HG02973 (cell line): ENCODE measurements around the gene M6PR.

ENCODE experiments used
- ATAC-seq: cut with Tn5 transposase; IDR thresholded peaks from one replicate; pipeline ENCODE4 v1.9.1; 2021; ENCODE audit warnings: moderate library complexity; ENCODE audit not compliant: unreplicated experiment

Gene M6PR

GRCh38 chr12:8949342-8950220 is at the start of gene M6PR:
M6PR (minus strand) TSS chr12:8949645; CDS start chr12:8946404, 3,241 bp downstream.
- peak; percentile 78 for ATAC-seq

GRCh38 chr12:8996682-8997405 is 47.4 kb upstream of the M6PR start:
- peak; percentile 97 for ATAC-seq

- ATAC-seq = no peak
These were observed 45.8 kb upstream of the M6PR start for GRCh38 chr12:8995021-8995775.

GRCh38 chr12:8993827-8994226 is 44.4 kb upstream of the M6PR start:
- ATAC-seq = no peak

- ATAC-seq = no peak
These were observed 42.2 kb upstream of the M6PR start for GRCh38 chr12:8991371-8992345.

GRCh38 chr12:8989413-8989812 is 40.0 kb upstream of the M6PR start, which contains the start of gene KLRG1:
KLRG1 (plus strand) TSS chr12:8989546; CDS start chr12:8989636, 90 bp downstream.
- no peak for ATAC-seq

GRCh38 chr12:8987685-8988084 is 38.2 kb upstream of the M6PR start:
- no peak for ATAC-seq

- ATAC-seq = no peak
These were observed 37.7 kb upstream of the M6PR start for GRCh38 chr12:8987163-8987562.

- ATAC-seq = no peak
These were observed 35.8 kb upstream of the M6PR start for GRCh38 chr12:8985213-8985754.

GRCh38 chr12:8980137-8980536 is 30.7 kb upstream of the M6PR start:
- ATAC-seq = no peak

- ATAC-seq = no peak
These were observed 21.0 kb upstream of the M6PR start for GRCh38 chr12:8970432-8970831.

- no peak for ATAC-seq
These were observed 20.5 kb upstream of the M6PR start for GRCh38 chr12:8969861-8970411.

GRCh38 chr12:8968761-8969160 is 19.3 kb upstream of the M6PR start:
- no peak for ATAC-seq

GRCh38 chr12:8960176-8960575 is 10.7 kb upstream of the M6PR start:
- ATAC-seq = no peak

GRCh38 chr12:8958066-8958465 is 8.6 kb upstream of the M6PR start:
- no peak for ATAC-seq

GRCh38 chr12:8957561-8957960 is 8.1 kb upstream of the M6PR start:
- ATAC-seq = no peak

- ATAC-seq = no peak
These were observed 7.3 kb upstream of the M6PR start for GRCh38 chr12:8956772-8957171.

- ATAC-seq = no peak
These were observed 6.6 kb upstream of the M6PR start for GRCh38 chr12:8956073-8956472.

- ATAC-seq = no peak
These were observed 4.4 kb upstream of the M6PR start for GRCh38 chr12:8953773-8954402.
